BLaER1 treated with 17β-estradiol and CSF1 and Interleukin-3, amounts not matched to agents 10 nM and 100 nM (cell line): ENCODE measurements around the gene SYT7.

Source experiments
- H3K27ac ChIP-seq, 11 experiments: shearing (Covaris generic); formaldehyde crosslinking; 2 replicates each; pipeline ENCODE4 v1.8.1; 2022
- H3K27me3 ChIP-seq, 11 experiments: shearing (Covaris generic); formaldehyde crosslinking; 2 replicates each; pipeline ENCODE4 v1.8.1; 2022
- H3K36me3 ChIP-seq, 11 experiments: shearing (Covaris generic); formaldehyde crosslinking; 2 replicates each; pipeline ENCODE4 v1.8.1; 2022
- H3K4me1 ChIP-seq, 10 experiments: shearing (Covaris generic); formaldehyde crosslinking; 2 replicates each; pipeline ENCODE4 v1.8.1; 2022
- H3K4me2 ChIP-seq, 11 experiments: shearing (Covaris generic); formaldehyde crosslinking; 2 replicates each; pipeline ENCODE4 v1.8.1; 2022
- H3K4me3 ChIP-seq, 10 experiments: shearing (Covaris generic); formaldehyde crosslinking; 2 replicates each; pipeline ENCODE4 v1.8.1; 2022
- H3K9ac ChIP-seq, 11 experiments: shearing (Covaris generic); formaldehyde crosslinking; 2 replicates each; pipeline ENCODE4 v1.8.1; 2022
- H3K9me3 ChIP-seq, 11 experiments: shearing (Covaris generic); formaldehyde crosslinking; replicated peaks in 1 of 11; 2 replicates each; pipeline ENCODE4 v1.8.1; 2022
- H4K20me1 ChIP-seq, 11 experiments: shearing (Covaris generic); formaldehyde crosslinking; 2 replicates each; pipeline ENCODE4 v1.8.1; 2022
- Cebpa-rat ChIP-seq, 11 experiments: shearing (Covaris generic); IDR thresholded peaks; 2 replicates each; pipeline ENCODE4 v1.8.1; 2022

The SYT7 gene

DNA sequence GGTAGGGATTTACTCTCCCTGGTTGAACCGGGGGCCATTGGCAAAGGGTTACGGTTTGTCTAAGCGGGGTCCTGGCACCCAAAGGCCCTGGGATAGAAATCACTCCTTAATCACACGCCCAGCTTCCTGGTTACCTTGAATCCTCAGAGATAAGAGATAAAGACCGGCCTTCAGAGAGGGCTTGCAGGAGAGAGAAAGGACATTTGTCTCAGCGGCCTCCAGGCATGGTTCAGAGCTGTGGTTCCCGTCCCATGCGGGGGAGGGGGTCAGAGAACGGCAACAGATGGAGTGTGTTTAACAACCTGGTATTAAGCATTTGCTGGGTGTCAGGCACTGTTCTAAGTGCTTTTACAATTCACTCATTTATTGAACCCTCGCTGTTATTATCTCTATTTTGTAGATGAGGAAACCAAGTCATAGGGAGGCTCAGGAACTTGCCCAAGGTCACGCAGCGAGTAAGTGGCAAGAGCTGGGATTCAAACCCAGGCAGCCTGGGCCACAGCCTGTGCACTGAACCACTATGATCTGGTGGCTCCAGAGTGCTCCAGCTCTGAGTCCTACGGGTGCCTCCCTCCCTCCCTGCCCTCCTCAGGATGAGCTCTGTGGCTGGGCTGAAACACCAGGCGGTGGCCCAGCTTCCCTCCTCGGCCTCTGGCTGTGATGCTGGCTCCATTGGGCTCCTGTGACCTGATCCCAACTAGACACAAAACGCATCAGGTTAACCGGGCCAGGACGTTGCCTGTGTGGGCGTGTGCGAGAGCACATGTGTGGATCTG lies 53.7 kb downstream of the SYT7 start:
- H3K36me3 ChIP-seq: no peaks in the 10 kb centered on the region
- H3K9me3 ChIP-seq: no peaks in the 10 kb centered on the region
- no peaks in the 10 kb centered on the region for H3K27me3 ChIP-seq
- H3K4me3 ChIP-seq: no peak overlapping the region
- H3K9ac ChIP-seq: no peak overlapping the region
- no peak for TF ChIP-seq Cebpa-rat (IDR thresholded peaks at IDR 0.05)
- peaks cover 6 to 48% (median 46%) of the 10 kb centered on the region in 10 experiments; a peak in 19 of 20 replicates for H3K4me1 ChIP-seq
- H4K20me1 ChIP-seq: peaks cover 0 to 35% (median 0%) of the 10 kb centered on the region in 11 experiments; a peak in 7 of 22 replicates
- peak overlapping the region in 6 of 11 experiments; percentile 80 to 93 (median 90); a peak in 5 of 22 replicates for H3K4me2 ChIP-seq
- no peak overlapping the region for H3K27ac ChIP-seq

GRCh38 chr11:61526229-61526628 lies 54.6 kb downstream of the SYT7 start:
- H3K9me3 ChIP-seq: no peaks in the 10 kb centered on the region
- no peak overlapping the region for H3K27ac ChIP-seq
- H3K4me3 ChIP-seq: no peak overlapping the region
- H4K20me1 ChIP-seq: peaks cover 0 to 35% (median 0%) of the 10 kb centered on the region in 11 experiments; a peak in 7 of 22 replicates
- no peaks in the 10 kb centered on the region for H3K27me3 ChIP-seq
- no peaks in the 10 kb centered on the region for H3K36me3 ChIP-seq
- no peak overlapping the region for H3K4me2 ChIP-seq
- no peak overlapping the region for H3K9ac ChIP-seq
- TF ChIP-seq Cebpa-rat (IDR thresholded peaks at IDR 0.05): no peak
- H3K4me1 ChIP-seq: peaks cover 4 to 39% (median 37%) of the 10 kb centered on the region in 10 experiments; a peak in 19 of 20 replicates

DNA sequence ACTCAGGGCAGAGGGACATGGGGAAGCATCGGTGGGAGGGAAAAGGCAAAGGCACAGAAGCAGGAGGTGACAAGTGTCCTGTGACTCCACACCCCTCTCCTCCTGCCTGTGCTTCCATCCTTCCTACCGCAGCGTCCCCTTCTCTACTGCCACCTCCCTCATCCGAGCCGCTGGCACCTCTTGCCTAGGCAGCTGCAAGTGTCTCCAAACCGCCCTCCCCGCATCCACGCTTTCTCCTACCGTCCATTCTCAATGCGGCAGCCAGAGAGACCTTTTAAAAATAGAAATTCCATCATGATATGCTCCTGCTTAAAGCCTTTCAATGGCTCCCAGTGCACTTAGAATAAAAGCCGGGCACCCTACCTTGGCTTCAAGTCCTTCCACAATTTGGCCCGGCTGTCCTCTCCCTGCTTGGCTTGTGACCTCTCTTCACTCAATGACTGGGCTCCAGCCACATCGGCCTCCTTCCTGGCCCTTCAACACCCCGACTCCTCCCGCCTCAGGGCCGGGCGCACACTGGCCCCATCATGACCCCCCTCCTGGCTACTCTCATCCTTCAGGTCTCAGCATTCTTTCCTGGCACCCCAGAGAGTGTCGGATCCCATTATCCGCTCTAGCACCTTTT lies 55.8 kb downstream of the SYT7 start:
- H3K36me3 ChIP-seq: no peaks in the 10 kb centered on the region
- no peak overlapping the region for H3K9ac ChIP-seq
- H4K20me1 ChIP-seq: peaks cover 0 to 33% (median 0%) of the 10 kb centered on the region in 11 experiments; a peak in 4 of 22 replicates
- no peaks in the 10 kb centered on the region for H3K9me3 ChIP-seq
- no peaks in the 10 kb centered on the region for H3K27me3 ChIP-seq
- no peak overlapping the region for H3K4me2 ChIP-seq
- TF ChIP-seq Cebpa-rat (IDR thresholded peaks at IDR 0.05): no peak
- H3K4me1 ChIP-seq: peaks cover 0 to 27% (median 26%) of the 10 kb centered on the region in 10 experiments; a peak in 16 of 20 replicates
- no peak overlapping the region for H3K4me3 ChIP-seq
- no peak overlapping the region for H3K27ac ChIP-seq

DNA sequence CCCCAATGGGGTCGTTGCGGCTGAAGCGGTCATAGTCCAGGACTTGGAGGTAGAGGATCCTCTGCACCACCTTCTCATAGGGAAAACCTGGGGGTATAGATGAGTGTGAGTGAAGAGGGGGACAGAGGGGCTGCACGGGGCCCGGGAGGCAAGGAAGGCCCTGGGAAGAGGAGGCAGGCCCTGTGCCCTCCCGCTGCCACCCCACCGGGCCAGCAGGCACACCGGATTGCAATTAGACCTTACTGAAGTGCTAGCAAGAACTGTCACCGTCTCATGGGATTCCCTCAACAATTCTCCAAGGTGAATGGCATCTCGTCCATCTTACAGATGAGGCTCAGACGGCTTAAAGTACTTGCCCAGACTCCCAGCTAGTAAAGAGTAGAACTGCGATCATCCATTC lies 56.4 kb downstream of the SYT7 start:
- H3K4me2 ChIP-seq: no peak overlapping the region

GRCh38 chr11:61522881-61523280 lies 58.0 kb downstream of the SYT7 start:
- H3K36me3 ChIP-seq: no peaks in the 10 kb centered on the region
- H3K27ac ChIP-seq: no peak overlapping the region
- no peaks in the 10 kb centered on the region for H3K27me3 ChIP-seq
- no peak overlapping the region for H3K9ac ChIP-seq
- H3K4me3 ChIP-seq: no peak overlapping the region
- no peaks in the 10 kb centered on the region for H3K9me3 ChIP-seq
- no peak for TF ChIP-seq Cebpa-rat (IDR thresholded peaks at IDR 0.05)
- H3K4me1 ChIP-seq: peaks cover 0 to 5% (median 4%) of the 10 kb centered on the region in 10 experiments; a peak in 11 of 20 replicates
- H4K20me1 ChIP-seq: peaks cover 0 to 28% (median 0%) of the 10 kb centered on the region in 11 experiments; a peak in 2 of 22 replicates
- no peak overlapping the region for H3K4me2 ChIP-seq

More for the DNA sequence above, 56.4 kb downstream of the SYT7 start:
- H4K20me1 ChIP-seq: peaks cover 0 to 33% (median 0%) of the 10 kb centered on the region in 11 experiments; a peak in 3 of 22 replicates
- H3K9me3 ChIP-seq: no peaks in the 10 kb centered on the region
- no peaks in the 10 kb centered on the region for H3K27me3 ChIP-seq
- H3K9ac ChIP-seq: no peak overlapping the region
- H3K4me3 ChIP-seq: no peak overlapping the region
- TF ChIP-seq Cebpa-rat (IDR thresholded peaks at IDR 0.05): no peak
- H3K4me1 ChIP-seq: peaks cover 0 to 21% (median 20%) of the 10 kb centered on the region in 10 experiments; a peak in 16 of 20 replicates
- H3K36me3 ChIP-seq: no peaks in the 10 kb centered on the region
- no peak overlapping the region for H3K27ac ChIP-seq

DNA sequence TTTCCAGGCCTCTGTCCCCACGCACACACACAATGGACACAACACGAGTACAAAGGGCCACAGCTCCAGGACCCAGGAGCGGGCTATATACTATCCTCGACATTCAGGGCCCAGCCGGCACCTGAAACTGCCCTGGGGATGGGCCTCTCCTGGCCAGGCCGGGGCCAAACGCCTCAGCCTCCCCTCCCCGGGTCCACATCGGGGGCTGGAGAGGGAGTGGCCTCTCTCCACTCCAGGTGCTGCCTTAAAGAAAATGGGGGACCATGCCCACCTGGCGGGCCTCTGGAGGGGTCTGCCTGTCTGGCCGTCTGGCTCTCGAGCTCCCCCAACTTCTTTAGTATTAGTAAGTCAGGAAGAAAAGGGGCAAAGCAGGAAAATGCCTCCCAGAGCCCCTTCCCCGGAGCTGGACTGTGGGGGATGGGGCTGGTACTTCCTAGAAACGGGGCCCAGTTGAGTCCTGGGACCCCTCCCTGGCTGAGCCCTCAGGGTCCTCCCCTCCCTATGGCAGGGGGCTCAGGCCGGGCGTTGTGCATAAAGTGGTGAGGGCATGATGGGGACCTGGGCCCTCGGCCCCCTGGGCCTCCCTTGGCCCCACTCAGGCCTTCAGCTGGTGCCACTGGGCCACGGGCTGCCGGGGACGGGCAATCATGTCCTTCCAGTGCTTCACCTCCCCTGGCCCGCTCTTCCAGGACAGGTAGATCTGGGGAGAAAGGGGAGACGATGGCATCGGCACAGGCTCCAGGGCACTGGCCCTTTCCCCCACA lies 62.7 kb downstream of the SYT7 start:
- H3K27me3 ChIP-seq: no peaks in the 10 kb centered on the region
- H3K27ac ChIP-seq: no peak overlapping the region
- no peaks in the 10 kb centered on the region for H3K9me3 ChIP-seq
- H3K9ac ChIP-seq: no peak overlapping the region
- H3K36me3 ChIP-seq: no peaks in the 10 kb centered on the region
- H4K20me1 ChIP-seq: peaks cover 0 to 14% (median 0%) of the 10 kb centered on the region in 11 experiments; a peak in 5 of 22 replicates
- no peak overlapping the region for H3K4me3 ChIP-seq
- TF ChIP-seq Cebpa-rat (IDR thresholded peaks at IDR 0.05): no peak
- H3K4me1 ChIP-seq: peaks cover under 1 to 22% (median 12%) of the 10 kb centered on the region in 10 experiments; a peak in 19 of 20 replicates
- no peak overlapping the region for H3K4me2 ChIP-seq

DNA sequence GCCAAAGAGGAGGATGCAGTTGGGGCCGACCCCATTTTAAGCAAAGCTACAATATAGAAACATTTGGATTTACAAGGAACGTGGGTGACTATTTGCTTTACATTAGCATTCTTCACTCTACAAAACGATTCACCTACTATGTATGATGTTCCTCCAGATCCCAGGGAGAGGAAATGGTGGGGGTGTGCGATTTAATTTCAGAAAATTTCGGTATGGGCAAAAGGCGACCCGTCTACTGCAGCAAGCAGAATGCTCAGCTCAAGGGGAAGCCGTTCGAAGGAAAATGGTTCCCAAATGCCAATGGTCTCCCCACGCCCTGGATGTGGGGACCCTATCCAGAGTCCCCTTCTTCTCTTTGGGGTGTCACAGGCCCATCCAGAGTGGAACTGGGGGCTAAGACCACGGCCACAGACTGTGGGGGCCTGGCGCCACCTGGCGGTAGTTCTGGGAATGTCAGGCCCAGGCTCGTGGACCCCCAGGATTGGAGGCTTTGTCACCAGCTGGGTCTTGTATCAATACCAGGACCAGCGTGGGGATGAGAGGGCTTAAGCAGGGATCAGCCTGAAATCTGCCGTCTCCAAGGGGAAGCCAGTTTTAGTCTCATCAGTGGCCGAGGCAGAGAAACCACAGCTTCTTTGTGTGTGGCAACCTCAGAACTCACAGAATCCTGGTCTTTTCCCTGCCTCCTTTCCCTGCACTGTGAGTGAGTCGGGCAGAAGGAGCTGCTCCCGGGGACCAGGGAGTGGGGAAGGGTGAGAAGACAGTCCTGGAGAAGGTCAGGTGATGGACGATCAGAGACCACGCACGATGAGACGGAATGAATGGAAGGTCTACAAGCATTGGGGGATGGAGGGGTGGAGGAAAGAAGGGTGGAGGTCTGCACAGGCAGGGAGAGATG lies 64.0 kb downstream of the SYT7 start:
- H3K4me3 ChIP-seq: no peak overlapping the region
- peaks cover 9 to 34% (median 25%) of the 10 kb centered on the region in 10 experiments for H3K4me1 ChIP-seq
- H3K9ac ChIP-seq: no peak overlapping the region
- H3K4me2 ChIP-seq: peak overlapping the region; percentile 33 to 74 (median 61)
- no peaks in the 10 kb centered on the region for H3K36me3 ChIP-seq
- no peak for TF ChIP-seq Cebpa-rat (IDR thresholded peaks at IDR 0.05)
- no peaks in the 10 kb centered on the region for H3K9me3 ChIP-seq
- peaks cover 0 to 25% (median 0%) of the 10 kb centered on the region in 11 experiments; a peak in 6 of 22 replicates for H4K20me1 ChIP-seq
- no peaks in the 10 kb centered on the region; a peak in 1 of 22 replicates for H3K27me3 ChIP-seq
- H3K27ac ChIP-seq: no peak overlapping the region

DNA sequence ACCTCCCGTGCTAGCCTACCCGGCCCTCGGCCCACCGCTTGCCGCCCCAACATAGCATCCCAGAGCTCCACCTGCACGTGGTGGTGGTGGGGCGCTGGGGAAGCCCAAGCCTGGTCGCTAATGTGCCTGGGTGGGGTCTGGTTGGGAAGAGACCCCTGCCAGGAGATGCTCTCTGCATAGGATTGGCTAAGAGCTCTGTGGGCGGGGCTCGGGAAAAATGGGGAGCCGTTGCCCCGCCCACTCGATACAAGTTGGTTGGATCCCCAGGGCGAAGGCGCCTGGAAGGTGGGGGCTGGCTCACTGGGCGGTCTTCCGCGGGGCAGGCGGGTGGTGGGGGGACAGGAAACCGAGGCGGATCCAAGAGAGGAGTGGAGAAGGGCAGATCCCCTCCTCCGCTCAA lies 64.7 kb downstream of the SYT7 start:
- TF ChIP-seq Cebpa-rat (IDR thresholded peaks at IDR 0.05): no peak
- Histone ChIP-seq H3K27ac (no peak overlapping the region), H3K4me3 (no peak overlapping the region), H3K27me3 (peaks cover 0 to 7% (median 0%) of the 10 kb centered on the region in 11 experiments; a peak in 8 of 22 replicates), H3K4me2 (peak overlapping the region; percentile 33 to 74 (median 61)), H3K4me1 (peaks cover 15 to 42% (median 32%) of the 10 kb centered on the region in 10 experiments), H3K36me3 (no peaks in the 10 kb centered on the region), H3K9ac (no peak overlapping the region), H3K9me3 (no peaks in the 10 kb centered on the region), H4K20me1 (peaks cover 0 to 25% (median 0%) of the 10 kb centered on the region in 11 experiments; a peak in 6 of 22 replicates)
